ENCODE results near the gene MDC1.

Gene MDC1

DNA sequence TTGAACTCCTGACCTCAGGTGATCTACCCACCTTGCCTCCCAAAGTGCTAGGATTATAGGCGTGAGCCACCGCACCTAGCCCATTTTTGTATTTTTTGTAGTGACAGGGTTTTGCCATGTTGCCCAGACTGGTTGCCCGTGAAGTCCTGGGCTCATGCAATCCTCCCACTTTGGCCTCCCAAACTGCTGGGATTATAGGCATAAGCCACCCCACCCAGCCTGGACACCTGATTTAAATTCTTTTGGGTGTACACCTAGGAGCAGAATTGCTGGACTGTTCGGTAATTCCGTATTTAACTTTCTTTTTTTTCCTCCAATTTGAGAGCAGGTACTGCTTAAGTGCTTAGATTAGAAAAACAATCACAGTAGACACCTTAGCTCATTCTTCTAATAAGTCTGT lies 20.6 kb downstream of the MDC1 start:
- DNase-seq, result no peak

GRCh38 chr6:30691208-30691847 lies 25.8 kb downstream of the MDC1 start:
- DNase-seq, result no peak

- DNase-seq, result peak; percentile 74
Observed at GRCh38 chr6:30690403-30691207, 26.5 kb downstream of the MDC1 start, which contains the start of gene NRM. TSS of gene NRM (minus strand) at chr6:30690984. CDS start at chr6:30690974, 10 bp downstream.

- no peak for DNase-seq
Observed at GRCh38 chr6:30689985-30690384, 27.1 kb downstream of the MDC1 start.

DNA sequence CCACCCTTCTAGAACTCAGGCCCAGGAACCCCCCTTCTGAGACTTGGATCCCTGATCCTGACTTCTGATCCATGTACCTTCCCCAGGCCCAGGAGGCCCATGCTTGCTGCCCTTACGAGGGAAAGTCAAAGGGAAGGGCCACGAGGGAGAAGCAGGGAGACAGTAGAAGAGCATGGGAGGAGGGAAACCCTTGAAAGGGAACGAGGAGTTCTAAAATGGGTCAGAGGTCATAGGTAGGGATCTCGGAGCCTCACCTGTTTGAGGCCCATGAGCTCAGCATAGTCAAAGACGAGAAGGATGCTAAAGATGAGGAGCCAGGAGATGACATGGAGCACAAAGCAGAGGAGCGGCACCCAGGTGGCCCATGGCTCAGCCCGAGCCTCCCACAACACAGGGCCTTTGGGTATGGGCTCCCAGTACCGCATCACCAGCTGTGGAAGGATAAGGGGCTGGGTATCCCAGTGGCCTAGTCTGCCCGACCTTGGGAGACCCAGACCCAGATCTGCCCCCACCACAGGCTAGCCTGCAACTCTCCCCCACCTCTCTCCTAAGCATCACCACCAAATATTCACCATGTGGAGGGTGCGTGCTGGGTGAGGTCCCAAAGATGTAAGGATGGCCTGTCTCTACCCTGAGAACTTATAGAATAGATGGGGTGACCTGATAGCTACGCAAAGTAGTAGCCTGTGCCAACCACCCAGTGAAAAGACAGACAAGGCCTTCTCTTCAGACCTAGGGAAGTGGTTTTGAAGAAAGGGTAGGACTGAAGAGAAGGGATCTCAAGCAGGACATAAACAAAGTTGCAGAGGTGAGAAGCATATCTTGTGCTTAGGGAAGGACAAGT lies 27.8 kb downstream of the MDC1 start:
- DNase-seq, result no peak

GRCh38 chr6:30688569-30688968 lies 28.5 kb downstream of the MDC1 start:
- no peak for DNase-seq

DNA sequence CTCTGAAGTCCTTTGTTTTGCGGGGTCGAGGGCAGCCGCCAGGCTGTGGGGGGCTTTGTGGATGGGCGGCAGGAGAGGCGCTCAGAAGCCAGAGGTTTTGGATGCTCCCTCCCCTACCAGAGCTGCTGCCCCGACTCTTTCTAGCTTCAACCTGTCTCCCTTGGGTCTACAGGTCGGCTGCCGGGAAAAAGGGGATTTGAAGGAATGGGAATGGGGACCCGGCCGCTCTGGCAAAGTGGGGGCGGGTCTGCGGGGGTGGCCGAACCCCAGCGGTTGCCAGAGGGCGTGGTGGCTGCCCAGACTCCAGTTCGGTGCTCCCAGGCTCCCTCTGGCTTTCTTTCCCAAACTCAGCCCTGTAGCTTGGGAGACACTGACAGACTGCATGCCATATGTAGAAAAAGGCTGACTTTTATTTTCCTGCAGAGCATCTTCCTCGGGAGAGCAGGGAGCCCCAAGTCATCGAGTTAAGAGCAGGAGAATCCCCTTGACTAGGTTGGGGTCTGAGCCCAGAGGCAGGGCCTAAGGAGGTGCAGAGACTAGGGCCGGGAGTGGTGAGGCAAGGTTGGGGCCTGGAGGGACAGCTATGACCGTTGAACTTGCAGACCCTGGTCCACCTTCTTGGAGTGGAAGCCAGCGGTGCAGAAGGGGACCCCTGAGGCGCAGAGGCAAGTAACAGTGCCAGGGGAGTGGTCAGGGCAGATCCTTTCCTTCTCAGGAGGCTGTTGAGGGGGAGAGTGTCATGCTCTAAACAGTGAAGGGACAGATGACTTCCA lies 29.2 kb downstream of the MDC1 start:
- DNase-seq, result no peak

- DNase-seq, result peak; percentile 81
Observed at GRCh38 chr6:30686908-30687658, 30.0 kb downstream of the MDC1 start.

- DNase-seq, result peak; percentile 83
Observed at GRCh38 chr6:30686009-30686907, 30.8 kb downstream of the MDC1 start, which contains the start of gene PPP1R18. TSS of gene PPP1R18 (minus strand) at chr6:30686645. CDS start at chr6:30686018, 627 bp downstream.

DNA sequence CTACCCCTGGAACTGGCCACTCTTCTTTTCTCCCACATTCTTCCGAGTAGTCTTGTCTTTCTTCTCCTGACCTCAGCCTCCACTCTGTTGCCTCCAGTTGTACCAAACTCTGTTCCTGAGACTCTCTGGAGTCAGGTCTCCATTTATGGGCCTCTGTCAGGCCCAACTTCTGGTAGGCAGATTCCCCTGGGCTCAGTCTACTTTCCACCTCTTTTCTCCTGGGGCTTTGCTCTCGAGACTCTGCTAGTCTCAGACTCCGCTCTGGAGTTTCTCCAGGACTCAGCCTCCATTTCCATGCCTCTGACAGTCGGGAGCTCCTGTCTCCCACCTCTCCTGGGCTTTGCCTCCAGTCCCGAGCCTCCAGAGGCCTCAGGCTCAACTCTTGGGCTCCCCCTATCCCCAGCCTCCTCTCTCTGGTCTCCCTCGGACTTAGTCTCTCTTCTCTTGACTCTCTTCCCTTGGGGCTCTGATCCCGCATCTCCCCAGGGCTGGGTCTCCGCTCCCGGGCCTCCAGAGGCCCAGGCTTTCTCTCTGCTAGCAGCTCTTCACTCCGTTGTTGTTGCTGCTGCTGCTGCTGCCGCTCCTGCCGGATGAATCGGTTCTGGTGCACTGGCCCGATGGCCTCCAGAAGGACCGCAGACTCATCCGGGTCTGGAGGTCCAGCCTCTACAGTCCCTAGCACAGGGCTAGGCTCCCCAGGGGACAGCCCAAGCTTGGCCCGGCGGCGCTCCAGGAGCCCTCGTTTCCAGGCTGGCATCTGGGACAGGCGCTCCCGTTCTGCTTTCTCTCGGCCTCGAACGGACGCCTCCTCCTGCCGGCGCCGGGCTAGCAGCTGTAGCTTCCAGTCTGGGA lies 31.7 kb downstream of the MDC1 start:
- DNase-seq, result no peak

GRCh38 chr6:30684386-30685156 lies 32.5 kb downstream of the MDC1 start:
- peak; percentile 56 for DNase-seq

GRCh38 chr6:30683980-30684338 lies 33.1 kb downstream of the MDC1 start:
- no peak for DNase-seq

DNA sequence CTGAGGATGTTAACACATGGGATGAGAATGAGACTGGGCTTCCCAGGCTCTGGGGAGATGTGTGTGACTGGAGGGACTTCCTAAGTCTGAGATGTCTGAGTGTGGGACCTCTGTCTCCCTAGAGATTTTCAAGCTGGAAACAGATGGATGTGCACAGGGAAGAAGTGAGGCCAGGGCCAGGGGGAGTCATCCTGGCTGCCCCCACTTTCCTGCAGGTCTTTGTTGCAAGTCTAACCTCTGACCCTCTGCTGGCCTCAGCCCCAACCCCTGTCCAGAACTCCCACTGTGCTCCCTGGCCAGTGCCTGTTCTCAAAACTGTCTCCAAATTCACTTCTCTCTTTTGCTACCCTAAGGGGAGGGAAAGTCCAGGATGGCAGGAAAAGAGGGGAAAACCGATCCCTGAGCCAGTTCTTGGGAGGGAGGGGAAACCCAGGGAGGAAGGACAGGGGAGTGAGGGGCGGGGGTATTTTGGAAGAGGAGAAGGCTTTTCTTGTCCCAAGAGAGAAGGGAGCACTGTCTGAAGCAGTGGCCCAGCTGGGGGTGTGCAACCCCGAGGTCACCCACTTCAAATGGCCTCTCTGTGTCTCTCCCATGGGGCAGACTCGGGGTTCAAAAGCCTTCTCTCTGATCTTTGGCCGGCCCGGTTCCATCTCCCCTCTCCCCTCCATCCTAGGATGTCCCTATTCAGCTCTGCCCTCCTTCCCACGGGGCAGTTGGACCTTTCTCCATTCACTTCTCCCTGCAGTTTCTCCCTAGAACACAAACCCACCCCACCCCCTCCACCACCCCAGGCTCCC lies 33.7 kb downstream of the MDC1 start:
- DNase-seq, result no peak

DNA sequence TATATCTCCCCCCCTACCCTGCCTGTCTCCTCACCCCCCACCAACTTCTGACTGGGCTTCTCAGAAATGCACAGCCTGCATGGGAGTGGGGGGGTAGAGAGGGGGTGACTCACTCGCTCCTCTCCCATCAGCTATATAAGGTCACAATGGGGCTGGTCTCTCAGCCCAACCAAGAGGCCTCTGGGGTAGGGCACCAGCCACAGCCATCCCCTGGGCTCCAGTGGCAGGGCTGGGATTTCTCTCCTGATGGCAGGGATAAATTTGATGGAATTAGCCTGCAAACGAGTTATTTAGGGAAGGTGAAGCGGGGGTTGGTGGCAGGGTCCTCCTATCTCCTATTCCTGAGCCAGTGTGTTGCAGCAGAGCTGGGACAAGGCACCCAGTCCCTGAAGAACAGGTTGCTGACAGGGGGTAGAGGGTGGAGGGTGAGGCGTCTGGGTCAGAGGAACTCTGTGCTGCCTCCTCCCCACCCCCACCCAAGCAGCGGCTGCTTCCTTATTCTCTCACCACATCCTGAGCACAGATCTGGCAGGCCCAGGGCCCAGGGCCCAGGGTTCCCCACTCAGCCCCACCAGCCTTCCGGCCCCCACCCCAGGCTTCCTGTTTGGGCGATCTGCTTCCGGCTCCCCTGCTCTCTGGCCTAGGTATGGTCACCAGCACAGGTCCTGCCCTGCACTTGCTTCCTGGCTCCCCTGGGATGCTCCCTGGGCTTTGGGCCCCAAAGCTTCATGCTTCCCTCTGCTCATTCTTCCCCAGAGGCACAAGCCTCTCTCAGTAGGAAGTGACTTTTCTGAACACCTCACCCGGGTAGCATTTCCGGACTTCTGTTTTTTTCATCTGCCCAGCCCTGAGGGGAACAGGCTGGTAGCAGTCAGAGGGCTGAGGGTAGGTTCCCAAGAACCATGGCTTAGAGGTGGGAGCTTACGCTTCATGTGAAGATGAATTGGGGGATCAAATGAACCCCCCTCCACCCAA lies 34.7 kb downstream of the MDC1 start:
- peak; percentile 89 for DNase-seq

GRCh38 chr6:30681766-30682142 lies 35.3 kb downstream of the MDC1 start:
- no peak for DNase-seq

GRCh38 chr6:30679765-30680535 lies 37.1 kb downstream of the MDC1 start:
- no peak for DNase-seq
